22Rv1 (cell line): ENCODE measurements around the gene OSBPL2.

ENCODE experiments used
- H3K27ac ChIP-seq: fragments of 450-650 bp; 2 replicates; pipeline ENCODE4 v1.5.1; 2017
- CTCF ChIP-seq: fragments of 450-650 bp; IDR thresholded peaks from 2 replicates; pipeline ENCODE4 v1.5.1; 2017; ENCODE audit warnings: mild to moderate bottlenecking
- ZFX ChIP-seq: fragments of 450-650 bp; IDR thresholded peaks from 2 replicates; pipeline ENCODE4 v1.6.1; 2017; ENCODE audit warnings: antibody characterized with exemption, borderline replicate concordance

OSBPL2 gene

DNA sequence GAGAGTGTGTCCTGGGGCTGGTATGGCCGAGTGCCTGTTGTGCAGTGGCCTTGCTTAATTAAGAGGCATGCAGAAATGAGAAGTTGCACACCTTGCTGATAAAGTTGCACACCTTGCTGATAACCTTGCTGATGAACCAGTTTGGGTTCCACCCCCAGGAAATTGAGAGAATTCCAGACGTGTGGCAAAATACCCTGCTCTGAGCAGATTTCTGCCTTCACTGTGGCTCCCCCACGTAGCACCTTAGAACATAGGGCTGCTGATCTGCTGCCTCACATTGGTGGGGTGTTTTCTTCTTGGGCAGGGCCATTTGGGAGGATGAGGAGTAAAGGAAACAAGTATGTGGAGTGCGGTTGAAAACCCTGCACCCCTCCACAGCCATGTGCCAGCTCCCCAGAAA, 42.0 kb downstream of the OSBPL2 start:
- no peak for TF ChIP-seq CTCF
- TF ChIP-seq ZFX: no peak
- no peak overlapping the region for H3K27ac ChIP-seq

GRCh38 chr20:62281161-62281933, 43.0 kb downstream of the OSBPL2 start:
- TF ChIP-seq ZFX (no peak), CTCF (no peak)
- no peak overlapping the region for H3K27ac ChIP-seq

- H3K27ac ChIP-seq: no peak overlapping the region
- TF ChIP-seq CTCF: no peak
- no peak for TF ChIP-seq ZFX
Observed at GRCh38 chr20:62282103-62282502, 43.8 kb downstream of the OSBPL2 start.

DNA sequence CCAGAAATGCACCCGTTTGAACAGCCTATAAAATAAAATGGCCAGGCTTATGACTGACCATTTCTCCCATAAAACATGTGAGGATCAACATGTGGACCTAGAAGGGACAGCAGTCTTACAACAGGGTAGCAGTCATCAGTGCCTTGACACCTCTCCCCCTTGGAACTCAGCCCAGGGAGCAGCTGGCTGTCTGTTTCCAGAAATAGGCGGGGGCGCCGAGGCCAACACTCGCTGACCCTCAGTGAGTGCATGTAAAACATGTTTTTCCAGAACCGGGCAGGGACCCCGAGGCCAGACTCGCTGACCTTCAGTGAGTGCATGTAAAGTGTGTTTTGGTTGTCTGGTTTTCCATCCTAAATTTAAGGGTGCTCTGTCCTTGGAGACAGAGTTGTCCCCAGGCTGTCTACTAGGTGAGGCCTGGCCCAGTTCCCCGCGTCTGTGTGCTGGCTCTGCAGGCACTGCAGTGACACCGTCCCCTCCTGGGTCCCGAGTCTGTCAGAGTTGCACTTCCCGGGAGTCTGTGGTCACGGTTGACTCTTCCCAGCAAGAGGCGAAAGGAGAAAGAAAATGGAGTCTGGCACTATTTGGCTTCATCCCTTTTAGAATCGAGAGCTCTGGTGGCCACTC, 44.7 kb downstream of the OSBPL2 start:
- TF ChIP-seq ZFX (no peak), CTCF (no peak)
- H3K27ac ChIP-seq: no peak overlapping the region

GRCh38 chr20:62284448-62284847, 46.1 kb downstream of the OSBPL2 start:
- no peak overlapping the region for H3K27ac ChIP-seq
- TF ChIP-seq ZFX (no peak), CTCF (no peak)

DNA sequence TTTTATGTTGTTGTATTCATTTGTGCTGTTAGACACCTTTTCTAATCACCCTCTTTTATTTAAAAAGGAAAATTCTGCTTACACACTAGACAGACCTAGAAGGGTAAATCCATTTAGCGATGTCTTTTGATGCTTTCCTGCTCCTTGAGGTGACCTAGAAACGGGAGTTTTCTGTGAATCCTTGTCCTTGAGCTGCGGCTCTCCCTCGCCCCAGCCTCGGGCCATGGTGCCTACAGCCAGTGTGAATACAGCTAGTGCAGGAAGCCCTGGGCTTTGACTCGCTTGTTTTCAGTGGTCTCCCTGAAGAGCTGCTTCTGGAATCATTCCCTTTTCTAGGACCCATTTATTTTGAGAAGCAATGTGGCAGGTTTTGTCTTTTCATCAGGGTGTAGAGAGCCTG, 46.8 kb downstream of the OSBPL2 start:
- no peak overlapping the region for H3K27ac ChIP-seq
- TF ChIP-seq CTCF: no peak
- no peak for TF ChIP-seq ZFX

- H3K27ac ChIP-seq: no peak overlapping the region
- no peak for TF ChIP-seq ZFX
- no peak for TF ChIP-seq CTCF
Observed at GRCh38 chr20:62285722-62286121, 47.4 kb downstream of the OSBPL2 start.
